HG03469 (cell line): ENCODE measurements around the gene ANKRD44.
"Not testable (repeated sequence)": the region's sequence is repeated elsewhere in the genome, so short reads cannot be mapped to it uniquely, and the experiment has no call there.

Experiments used
- ATAC-seq: cut with Tn5 transposase; IDR thresholded peaks from one replicate; pipeline ENCODE4 v1.9.1; 2021; ENCODE audit warnings: mild to moderate bottlenecking, moderate library complexity, moderate number of reproducible peaks; ENCODE audit not compliant: unreplicated experiment

ANKRD44 gene

DNA sequence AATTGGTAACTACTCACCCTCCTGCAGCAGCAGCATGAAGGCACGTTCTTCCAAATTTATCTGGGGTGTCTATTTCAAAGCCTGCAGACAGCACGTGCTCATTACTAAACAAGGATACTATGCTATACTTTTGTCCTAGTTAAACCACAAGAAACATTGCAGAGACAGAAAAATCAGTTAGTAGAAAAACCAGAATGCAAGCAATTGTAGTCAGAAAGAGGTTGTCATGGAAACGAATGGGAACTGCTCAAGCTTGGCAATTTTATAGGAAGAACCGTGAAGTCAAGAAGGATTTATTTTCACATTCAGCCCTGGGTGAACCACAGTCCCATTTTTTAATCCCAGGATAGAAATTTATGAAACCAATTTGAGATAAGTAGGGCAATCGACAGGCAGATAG is 221.9 kb downstream of the ANKRD44 start:
- no peak for ATAC-seq

DNA sequence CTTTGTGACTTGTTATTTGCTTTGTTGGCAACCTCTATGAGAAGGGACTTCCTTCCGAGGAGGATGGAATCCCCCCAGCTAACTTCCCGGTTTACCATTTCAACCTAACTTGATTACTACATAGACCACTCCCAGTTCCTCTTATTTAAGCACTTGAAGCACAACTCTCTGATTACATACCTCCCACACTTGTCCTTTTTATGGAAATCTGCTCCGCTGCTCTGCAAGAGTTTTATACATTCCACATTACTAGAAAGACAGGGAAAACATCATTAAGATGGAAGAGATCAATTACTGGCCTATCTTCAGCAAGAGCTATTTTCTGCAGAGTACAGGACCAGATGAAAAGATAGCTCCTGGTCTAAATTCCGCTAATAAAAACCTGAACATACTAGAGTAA is 224.1 kb downstream of the ANKRD44 start:
- ATAC-seq = peak; percentile 62

DNA sequence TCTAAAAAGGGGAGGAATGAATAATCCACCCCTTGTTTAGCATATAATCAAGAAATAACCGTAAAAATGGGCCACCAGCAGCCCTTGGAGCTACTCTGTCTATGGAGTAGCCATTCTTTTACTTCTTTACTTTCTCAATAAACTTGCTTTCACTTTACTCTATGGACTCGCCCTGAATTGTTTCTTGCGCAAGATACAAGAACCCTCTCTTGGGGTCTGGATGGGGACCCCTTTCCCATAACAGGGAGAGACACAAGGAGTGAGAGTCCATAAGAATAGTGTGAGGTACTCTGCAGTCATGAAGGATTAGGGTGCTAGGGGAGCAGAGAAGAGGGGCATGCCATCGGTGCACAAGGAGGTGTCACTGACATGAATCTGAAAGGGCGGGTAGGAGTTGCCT is 224.9 kb downstream of the ANKRD44 start:
- no peak for ATAC-seq

DNA sequence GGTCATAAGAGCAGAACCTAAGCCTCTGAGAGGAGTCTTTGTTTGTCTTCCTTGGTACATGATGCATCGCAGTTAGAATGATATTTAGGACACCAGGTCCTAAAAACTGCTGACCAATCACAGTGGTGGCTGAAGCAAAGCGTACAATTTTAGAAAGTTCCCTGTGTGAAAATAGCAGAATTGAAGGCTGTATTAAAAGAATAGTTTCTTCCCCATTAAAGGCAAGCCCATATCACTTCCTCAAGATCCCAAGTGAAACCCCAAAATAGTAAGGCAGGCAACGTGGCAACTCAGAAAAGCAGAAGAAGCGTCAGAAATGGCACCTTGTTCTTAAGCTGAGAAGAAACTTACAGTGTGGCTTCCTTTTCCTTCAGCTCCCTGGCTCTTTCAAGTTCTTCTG is 229.3 kb downstream of the ANKRD44 start:
- no peak for ATAC-seq

DNA sequence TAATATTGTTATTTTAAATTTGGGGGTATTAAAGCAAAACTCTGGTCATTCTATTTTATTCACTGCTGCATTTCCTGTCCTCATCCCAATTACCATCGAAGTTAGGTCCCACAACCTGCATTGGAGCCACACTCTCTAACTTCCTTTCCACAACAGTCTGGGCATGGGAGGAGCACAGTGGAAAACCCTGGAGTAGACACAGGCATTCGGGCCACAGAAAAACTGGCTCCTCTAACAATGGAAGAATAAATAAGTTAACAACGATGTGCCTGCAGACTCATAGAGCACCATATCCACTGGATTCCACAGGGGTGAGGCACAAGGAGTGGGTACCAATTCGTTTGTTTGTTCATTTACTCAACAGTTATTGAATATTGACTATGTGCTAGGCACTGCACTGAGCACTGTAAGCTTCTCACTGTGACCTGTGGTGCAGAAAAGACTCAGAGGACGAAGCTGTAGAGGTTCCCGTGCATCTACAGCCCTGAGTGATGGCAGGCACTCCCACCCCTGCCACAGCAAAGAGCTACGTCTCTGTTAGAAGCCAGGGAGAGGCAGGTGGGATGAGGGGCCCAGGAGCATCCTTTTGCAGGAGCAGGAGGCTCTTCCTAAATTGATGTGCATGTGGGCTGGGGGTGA is 229.9 kb downstream of the ANKRD44 start:
- no peak for ATAC-seq

DNA sequence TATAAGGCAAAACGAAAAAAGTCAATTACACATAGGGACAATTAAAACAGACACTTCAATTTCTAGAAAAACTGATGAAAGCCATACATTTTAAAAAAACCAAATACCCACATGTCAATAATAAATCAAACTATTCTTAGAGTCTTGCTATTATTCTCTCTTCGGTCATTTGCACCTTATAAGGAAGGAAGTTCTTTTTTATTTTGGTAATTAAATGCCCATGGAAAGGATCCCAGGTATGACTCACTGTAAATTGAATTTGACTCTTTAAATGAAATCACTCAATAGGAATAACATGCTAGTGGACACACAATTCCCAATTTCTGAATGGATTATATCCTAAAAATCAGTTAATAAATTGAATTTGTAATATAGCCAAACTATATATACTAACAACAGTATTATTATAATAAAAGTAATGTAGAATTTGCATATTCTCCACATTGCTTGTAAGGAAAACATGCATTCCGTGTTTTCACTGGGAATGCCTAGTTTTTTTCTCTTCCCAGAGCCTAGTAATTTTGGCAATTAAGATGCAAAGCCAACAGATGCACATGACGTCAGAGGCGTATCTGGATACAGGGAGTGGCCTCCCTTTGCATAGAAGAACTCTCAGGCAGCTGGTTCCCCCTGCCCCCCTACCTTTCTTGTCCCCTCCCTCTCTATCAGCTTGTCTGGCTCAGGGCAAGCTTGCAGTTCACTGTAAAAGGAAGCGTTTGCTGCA is 230.6 kb downstream of the ANKRD44 start:
- no peak for ATAC-seq

DNA sequence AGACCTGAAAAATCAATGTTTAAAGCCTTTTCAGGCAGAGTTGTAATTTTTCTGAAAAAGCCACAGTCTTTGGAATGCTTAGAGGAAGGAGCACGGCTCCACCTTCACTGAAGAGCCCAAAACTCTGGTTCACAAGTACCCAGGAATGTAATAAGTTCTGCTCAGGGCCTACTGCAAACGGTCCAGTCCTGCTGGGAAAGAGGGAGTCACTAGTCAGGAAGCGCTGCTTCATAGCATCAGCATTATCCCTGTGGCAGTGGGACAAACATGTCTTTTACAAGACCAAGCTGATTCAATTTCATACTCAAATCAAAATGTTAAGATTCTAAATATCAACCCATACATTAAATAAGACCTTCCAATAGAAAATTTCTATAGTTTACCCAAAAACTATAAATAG is 231.2 kb downstream of the ANKRD44 start:
- no peak for ATAC-seq

DNA sequence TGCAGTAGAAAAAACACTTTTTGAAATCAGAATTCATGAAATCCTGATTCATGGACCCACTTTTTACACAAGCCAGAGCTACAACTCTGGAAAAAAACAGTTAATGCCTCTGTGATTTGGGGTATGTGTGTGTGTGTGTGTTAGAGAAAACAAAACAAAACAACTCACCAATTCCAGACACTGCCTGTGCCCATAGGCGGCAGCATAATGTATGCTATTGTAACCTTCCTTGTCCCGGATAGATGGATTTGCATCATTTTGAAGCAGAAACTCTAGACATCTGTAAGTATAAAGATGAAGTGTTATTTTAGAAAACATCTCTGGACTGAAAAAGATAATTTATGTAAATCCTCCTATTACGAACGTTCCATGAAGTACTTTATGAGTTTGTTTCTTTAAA is 232.0 kb downstream of the ANKRD44 start:
- no peak for ATAC-seq

DNA sequence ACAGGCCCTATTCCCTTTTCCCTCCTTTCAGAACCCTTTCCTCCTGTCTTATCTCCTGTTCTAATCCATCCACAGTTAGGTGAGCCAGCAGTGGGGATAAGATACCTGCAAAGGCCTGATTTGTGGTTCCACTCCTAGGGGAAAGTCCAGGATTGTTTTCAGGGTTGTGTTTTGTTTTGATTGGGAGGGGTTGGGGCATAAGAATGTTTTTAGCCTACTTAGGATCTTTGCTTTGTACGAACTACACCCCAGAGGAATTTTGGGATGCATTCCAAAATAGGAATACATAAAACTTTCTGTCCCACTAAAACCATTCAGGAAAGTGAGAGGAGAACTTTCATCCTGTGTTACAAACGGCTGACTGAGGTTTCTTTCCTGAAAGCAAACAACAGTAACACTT is 233.2 kb downstream of the ANKRD44 start:
- no peak for ATAC-seq

DNA sequence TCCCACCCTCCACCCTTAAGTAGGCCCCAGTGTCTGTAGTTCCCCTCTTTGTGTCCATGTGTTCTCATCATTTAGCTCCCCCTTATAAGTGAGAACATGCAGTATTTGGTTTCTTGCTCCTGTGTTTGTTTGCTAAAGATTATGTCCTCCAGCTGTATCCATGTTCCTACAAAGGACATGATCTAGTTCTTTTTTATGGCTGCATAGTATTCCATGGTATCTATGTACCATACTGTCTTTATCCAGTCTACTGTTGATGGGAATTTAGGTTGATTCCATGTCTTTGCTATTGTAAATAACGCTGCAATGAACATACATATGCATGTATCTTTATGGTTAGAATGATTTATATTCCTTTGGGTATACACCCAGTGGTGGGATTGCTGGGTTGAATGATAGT is 233.9 kb downstream of the ANKRD44 start:
- ATAC-seq = no peak

DNA sequence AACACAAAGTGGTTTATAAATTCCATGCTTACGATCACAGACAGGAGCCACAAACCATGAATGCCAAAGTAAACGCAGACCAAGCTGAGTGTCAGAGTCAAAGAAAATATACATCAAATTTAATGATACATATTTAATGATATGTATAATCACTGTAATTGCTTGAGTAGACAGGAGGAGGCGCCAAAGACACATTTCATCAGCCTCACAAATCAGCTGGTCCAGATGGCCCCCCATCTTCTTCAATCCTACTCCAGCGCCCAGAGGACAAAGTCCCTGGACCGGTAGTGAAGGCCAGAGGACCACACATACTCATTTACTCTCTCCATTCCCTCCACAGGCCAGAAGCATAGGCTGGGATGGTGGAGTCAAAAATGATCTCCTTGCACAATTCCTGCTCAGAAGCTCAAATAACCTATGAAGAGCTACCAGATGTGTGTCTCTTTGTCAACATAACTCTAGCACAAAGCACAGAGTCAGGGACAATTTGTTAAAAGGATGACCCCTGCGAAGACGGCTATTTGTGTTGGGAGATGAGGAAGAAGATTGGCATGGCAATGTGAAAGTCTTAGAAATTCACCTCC is 234.7 kb downstream of the ANKRD44 start:
- ATAC-seq = no peak

DNA sequence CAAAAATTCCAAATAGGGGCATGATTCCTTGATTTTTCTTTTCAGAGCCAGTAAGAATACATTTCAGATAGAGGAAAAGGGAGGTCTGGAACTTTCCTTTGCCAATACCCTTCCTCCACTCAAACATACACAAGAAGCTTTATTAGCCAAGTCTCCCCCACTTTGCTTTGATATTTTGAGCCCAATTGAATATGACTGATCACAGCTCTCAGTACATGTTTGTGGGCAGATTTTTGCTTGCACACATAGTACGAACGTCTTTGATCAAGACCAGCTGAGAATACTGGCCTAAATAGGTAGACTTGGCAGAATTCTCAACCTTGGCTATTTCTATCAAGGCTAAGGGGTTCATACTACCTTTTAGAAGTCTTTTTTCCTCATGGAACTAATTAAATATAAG is 235.3 kb downstream of the ANKRD44 start:
- ATAC-seq = no peak

DNA sequence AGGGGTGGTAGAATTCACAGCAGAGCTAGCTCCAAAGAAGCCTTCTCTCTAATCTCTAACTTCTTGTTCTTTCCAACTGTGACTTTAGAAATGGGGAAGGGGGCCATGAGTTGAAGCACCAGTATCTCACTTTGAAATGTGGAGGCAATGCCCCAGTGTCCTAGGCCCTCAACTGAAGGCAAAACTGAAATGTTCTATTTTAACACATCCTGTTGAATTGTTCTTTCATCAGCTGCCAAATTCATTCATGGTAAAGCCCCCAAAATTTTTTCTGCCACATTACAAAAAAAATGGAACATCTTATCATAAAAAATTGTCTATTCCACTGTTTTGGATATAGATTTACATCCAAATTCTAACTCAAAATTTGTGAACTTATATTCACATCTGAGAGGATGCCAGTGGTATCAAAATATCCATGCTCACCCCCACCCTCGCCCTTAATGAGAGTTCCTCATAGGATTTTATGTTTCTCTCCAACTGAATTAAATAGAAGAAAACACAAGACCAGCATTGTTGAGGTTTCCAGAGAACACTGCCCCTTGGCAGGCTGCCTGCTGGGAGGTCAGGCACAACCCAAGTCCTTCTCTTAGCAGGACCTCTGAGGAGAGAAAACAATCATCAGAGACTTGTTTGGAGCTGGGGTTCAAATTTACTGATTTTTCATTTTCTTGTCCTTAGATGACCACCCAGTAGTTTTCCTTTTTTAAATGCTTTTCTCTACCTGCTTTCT is 236.7 kb downstream of the ANKRD44 start:
- no peak for ATAC-seq

DNA sequence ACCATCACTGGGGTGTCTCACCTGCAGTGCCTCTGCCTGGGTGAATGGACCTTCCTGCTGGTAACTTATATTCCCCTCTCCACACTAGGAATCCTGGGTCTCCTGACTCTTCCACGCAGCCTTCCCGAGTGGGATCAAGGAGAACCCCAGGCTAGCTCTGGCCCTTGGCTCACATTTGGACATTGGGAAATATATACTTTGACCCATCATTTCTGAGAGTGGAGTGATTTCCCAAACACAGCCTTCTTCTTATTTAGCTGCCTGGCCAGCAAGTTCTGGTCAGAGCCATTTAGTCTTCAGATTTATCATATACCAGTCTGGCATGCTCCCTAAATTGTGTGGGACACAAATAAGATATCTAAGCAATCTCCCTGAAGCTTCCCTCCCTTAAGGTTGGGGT is 237.3 kb downstream of the ANKRD44 start:
- ATAC-seq = no peak

DNA sequence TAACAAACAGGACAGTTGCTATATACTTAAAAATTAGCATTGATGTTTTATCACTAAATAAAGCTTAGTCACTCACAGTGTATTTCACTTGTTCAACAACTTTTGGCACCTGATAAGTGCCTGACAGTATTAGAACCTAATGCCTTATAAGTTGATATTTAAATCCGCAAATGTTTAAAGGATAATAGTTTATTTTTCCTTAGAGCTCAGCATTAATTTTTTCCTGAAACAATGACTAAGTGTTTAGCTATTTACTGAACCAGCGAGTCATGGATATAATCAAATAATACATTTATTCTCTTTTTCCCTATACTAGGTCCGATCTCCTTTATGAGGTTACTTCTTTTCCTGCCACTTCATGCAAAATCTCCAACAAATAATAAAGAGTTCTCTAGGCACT is 238.0 kb downstream of the ANKRD44 start:
- ATAC-seq = no peak

DNA sequence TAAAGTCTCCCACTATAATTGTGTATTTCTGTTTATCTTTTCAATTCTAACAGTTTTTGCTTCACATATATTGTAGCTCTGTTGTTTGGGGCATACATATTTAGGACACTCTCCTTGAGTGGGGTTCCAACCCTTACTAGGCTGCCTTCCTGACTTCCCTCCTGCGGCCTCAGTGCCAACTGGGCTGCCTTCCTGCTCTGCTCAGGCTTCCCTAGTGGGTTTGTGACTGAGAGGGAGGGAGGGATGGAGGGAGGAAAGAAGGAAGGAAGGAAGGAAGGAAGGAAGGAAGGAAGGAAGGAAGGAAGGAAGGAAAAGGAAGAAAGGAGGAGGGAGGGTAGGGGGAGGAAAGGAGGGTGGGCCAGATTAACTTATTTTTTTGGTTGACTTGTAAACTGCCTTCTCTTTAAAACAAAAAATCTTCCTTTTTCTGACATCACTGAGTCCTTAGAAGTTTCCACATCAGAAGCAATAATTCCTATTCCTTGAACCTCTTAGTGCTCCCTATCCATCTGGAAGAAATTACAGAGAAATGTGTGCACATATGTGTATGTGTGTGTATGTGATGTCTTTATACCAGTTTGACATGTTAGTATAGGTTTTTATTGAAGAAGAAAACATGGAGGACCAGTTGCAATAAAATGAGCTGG is 238.7 kb downstream of the ANKRD44 start:
- ATAC-seq = no peak

DNA sequence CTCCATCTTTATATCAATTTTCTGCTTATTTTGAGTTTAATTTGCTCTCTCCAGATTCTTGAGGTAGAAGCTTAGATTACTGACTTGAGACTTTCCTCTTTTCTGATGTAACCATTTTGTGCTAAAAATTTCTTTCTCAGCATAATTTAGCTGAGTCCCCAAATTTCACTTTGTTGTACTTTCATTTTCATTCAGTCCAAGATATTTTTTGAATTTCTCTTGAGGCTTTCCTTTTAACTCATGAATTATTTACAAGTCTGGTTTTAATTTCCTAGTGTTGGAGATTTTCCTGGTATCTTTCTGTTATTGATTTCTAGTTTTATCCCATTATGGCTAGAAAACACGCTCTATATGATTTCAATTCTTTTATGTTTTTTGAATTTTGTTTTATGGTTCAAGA is 239.4 kb downstream of the ANKRD44 start:
- no peak for ATAC-seq

DNA sequence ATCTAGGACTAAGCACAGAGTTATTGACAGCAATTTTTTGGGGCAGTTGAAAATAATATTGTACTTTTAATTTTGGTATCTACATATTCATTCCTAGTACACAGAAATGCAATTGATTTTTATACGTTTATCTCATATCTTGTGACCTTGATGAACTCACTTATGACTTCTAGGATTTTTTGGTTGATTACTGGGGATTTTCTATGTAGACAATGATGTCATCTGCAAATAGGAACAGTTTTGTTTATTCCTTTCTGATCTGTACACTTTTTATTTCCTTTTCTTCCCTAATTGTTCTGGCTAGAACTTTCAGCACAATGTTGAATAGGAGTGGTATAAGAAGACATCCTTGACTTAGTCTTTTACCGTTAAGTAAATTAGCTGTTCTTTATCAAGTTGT is 240.6 kb downstream of the ANKRD44 start:
- no peak for ATAC-seq

DNA sequence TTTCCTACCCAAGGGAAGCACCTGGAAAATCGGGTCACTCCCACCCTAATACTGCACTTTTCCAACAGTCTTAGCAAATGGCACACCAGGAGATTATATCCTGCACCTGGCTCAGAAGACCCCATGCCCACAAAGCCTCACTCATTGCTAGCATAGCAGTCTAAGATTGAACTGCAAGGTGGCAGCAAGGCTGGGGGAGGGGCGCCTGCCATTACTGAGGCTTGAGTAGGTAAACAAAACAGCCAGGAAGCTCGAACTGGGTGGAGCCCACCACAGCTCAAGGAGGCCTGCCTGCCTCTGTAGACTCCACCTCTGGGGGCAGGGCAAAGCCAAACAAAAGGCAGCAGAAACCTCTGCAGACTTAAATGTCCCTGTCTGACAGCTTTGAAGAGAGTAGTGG is 248.0 kb downstream of the ANKRD44 start:
- ATAC-seq = not testable (repeated sequence)

DNA sequence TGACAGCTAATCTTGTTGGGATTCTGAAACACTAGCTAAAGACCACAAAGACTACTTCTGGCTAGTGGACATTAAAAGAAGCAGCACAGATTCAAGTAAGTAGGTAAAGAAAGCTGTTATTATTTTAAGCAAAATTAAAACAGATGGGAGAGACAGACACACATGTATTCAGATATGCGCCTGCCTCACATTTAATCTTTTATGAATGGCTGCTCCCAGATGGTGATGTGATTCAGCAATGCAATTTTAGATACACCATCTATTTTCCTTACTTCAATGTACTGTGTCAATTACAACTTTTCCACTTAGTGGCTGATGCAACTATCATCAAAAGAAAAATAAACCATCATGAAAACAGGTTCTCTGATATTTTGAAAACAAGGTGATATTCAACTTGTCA is 251.1 kb downstream of the ANKRD44 start:
- no peak for ATAC-seq

DNA sequence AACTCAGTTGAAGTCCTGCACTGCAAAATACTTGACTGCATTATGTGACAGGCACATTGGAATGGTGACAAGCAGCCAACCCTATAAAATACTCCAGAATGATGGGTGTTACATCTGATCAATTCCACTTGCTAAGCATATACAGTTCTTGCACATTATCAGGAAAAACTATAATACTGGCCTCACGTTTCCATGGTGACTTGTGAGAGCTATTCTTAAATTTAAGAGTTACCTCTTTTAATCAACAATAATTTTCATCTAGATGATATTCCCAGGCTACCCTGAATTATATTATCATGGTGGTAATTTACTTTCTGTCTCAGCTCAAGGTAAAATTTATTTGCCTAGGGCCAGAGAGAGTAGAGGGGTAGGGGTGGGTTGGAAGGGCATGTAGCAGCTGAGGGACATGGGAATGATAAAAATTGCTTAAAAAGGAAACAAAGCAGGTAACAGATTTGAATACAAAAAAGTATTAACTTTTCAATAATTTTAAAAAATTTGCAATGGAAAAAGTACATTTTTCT is 251.7 kb downstream of the ANKRD44 start:
- no peak for ATAC-seq
